ENCODE results near the gene CUL9.

The CUL9 gene

GRCh38 chr6:43221046-43221972, 39.3 kb downstream of the CUL9 start:
- Histone ChIP-seq H3K9me3 (ENCODE audit: low read length) (no peaks in the 10 kb centered on the region), H3K36me3 (ENCODE audit: insufficient read depth, low read length) (peaks cover 30% of the 10 kb centered on the region), H3K27ac (ENCODE audit: low read depth, low read length) (no peak overlapping the region), H3K27me3 (ENCODE audit: control insufficient read depth in 1 of 2, insufficient read depth in 2 of 2, low read length in 2 of 2) (no peaks in the 10 kb centered on the region), H3K4me3 (ENCODE audit: low read depth in 1 of 2, low read length in 2 of 2) (no peak overlapping the region), H3K9ac (ENCODE audit: low read length) (no peak overlapping the region), H3K4me1 (ENCODE audit: insufficient read depth, low read length) (no peaks in the 10 kb centered on the region)

GRCh38 chr6:43222418-43223059, 40.5 kb downstream of the CUL9 start:
- H3K4me3 ChIP-seq (ENCODE audit: low read depth in 1 of 2, low read length in 2 of 2) = no peak overlapping the region
- peaks cover 24% of the 10 kb centered on the region for H3K36me3 ChIP-seq (ENCODE audit: insufficient read depth, low read length)
- H3K9me3 ChIP-seq (ENCODE audit: low read length) = no peaks in the 10 kb centered on the region
- H3K4me1 ChIP-seq (ENCODE audit: insufficient read depth, low read length) = no peaks in the 10 kb centered on the region
- H3K27ac ChIP-seq (ENCODE audit: low read depth, low read length) = no peak overlapping the region
- H3K9ac ChIP-seq (ENCODE audit: low read length) = no peak overlapping the region
- no peaks in the 10 kb centered on the region for H3K27me3 ChIP-seq (ENCODE audit: control insufficient read depth in 1 of 2, insufficient read depth in 2 of 2, low read length in 2 of 2)

GRCh38 chr6:43223175-43223574, 41.2 kb downstream of the CUL9 start:
- H3K9ac ChIP-seq (ENCODE audit: low read length) = no peak overlapping the region
- H3K4me1 ChIP-seq (ENCODE audit: insufficient read depth, low read length) = peaks cover under 1% of the 10 kb centered on the region
- no peaks in the 10 kb centered on the region for H3K27me3 ChIP-seq (ENCODE audit: control insufficient read depth in 1 of 2, insufficient read depth in 2 of 2, low read length in 2 of 2)
- H3K27ac ChIP-seq (ENCODE audit: low read depth, low read length) = no peak overlapping the region
- H3K9me3 ChIP-seq (ENCODE audit: low read length) = no peaks in the 10 kb centered on the region
- peaks cover 24% of the 10 kb centered on the region for H3K36me3 ChIP-seq (ENCODE audit: insufficient read depth, low read length)
- no peak overlapping the region for H3K4me3 ChIP-seq (ENCODE audit: low read depth in 1 of 2, low read length in 2 of 2)

DNA sequence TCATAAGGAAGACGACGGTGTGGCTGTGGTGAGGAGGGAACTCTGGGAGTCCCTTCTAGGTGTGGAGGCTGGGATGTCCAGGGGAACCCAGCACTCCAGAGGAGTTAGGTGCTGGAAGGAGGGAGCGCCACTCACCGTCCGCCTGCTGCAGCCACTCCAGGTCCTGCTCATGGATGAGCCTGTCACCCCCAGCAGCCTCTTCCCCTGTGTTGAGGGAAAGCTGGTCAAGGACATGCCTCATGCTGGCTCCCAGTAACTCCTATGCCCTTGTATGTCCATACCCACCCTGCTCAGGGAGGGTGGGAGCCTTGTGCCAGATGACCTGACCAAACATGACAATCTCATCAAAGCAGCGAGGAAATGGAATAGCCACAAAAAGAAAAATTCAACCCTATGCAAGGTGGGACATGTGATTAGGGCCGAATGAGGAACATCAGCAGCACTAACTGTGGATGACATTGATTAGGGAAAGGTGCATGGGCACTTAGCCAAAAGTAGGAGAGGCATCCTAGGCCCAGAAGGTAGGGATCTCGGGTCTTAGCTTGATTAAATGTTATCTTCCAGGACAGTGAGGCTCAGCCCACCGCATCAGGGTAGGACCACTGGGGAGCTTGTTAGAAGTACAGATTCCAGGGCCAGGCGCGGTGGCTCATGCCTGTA, 44.3 kb downstream of the CUL9 start:
- no peak overlapping the region for H3K27ac ChIP-seq (ENCODE audit: low read depth, low read length)
- no peaks in the 10 kb centered on the region for H3K9me3 ChIP-seq (ENCODE audit: low read length)
- peaks cover 4% of the 10 kb centered on the region for H3K36me3 ChIP-seq (ENCODE audit: insufficient read depth, low read length)
- H3K9ac ChIP-seq (ENCODE audit: low read length) = no peak overlapping the region
- H3K27me3 ChIP-seq (ENCODE audit: control insufficient read depth in 1 of 2, insufficient read depth in 2 of 2, low read length in 2 of 2) = no peaks in the 10 kb centered on the region
- peaks cover 11% of the 10 kb centered on the region for H3K4me1 ChIP-seq (ENCODE audit: insufficient read depth, low read length)
- no peak overlapping the region for H3K4me3 ChIP-seq (ENCODE audit: low read depth in 1 of 2, low read length in 2 of 2)

GRCh38 chr6:43228951-43229802, 47.2 kb downstream of the CUL9 start, which contains the start of gene DNPH1:
Gene DNPH1 (minus strand): TSS chr6:43229481. CDS start chr6:43229456, 25 bp downstream.
- Histone ChIP-seq H3K27me3 (ENCODE audit: control insufficient read depth in 1 of 2, insufficient read depth in 2 of 2, low read length in 2 of 2) (no peaks in the 10 kb centered on the region), H3K9me3 (ENCODE audit: low read length) (no peaks in the 10 kb centered on the region), H3K9ac (ENCODE audit: low read length) (no peak within 1 kb of the TSS), H3K4me3 (ENCODE audit: low read depth in 1 of 2, low read length in 2 of 2) (peak within 1 kb of the TSS; percentile 55 to 66), H3K4me1 (ENCODE audit: insufficient read depth, low read length) (peaks cover 11% of the 10 kb centered on the region), H3K27ac (ENCODE audit: low read depth, low read length) (peak within 1 kb of the TSS; percentile 35), H3K36me3 (ENCODE audit: insufficient read depth, low read length) (no peaks in the 10 kb centered on the region)

- Histone ChIP-seq H3K27ac (ENCODE audit: low read depth, low read length) (no peak overlapping the region), H3K4me1 (ENCODE audit: insufficient read depth, low read length) (peaks cover 11% of the 10 kb centered on the region), H3K36me3 (ENCODE audit: insufficient read depth, low read length) (no peaks in the 10 kb centered on the region), H3K27me3 (ENCODE audit: control insufficient read depth in 1 of 2, insufficient read depth in 2 of 2, low read length in 2 of 2) (peaks cover 0 to 1% of the 10 kb centered on the region in 2 donors), H3K9ac (ENCODE audit: low read length) (no peak overlapping the region), H3K4me3 (ENCODE audit: low read depth in 1 of 2, low read length in 2 of 2) (peak overlapping the region in 1 of 2 donors; percentile 55), H3K9me3 (ENCODE audit: low read length) (no peaks in the 10 kb centered on the region)
Observed at GRCh38 chr6:43229803-43230620, 48.0 kb downstream of the CUL9 start.

- no peak overlapping the region for H3K27ac ChIP-seq (ENCODE audit: low read depth, low read length)
- no peak overlapping the region for H3K4me3 ChIP-seq (ENCODE audit: low read depth in 1 of 2, low read length in 2 of 2)
- H3K27me3 ChIP-seq (ENCODE audit: control insufficient read depth in 1 of 2, insufficient read depth in 2 of 2, low read length in 2 of 2) = peaks cover 0 to 3% of the 10 kb centered on the region in 2 donors
- H3K36me3 ChIP-seq (ENCODE audit: insufficient read depth, low read length) = no peaks in the 10 kb centered on the region
- H3K4me1 ChIP-seq (ENCODE audit: insufficient read depth, low read length) = peaks cover 11% of the 10 kb centered on the region
- H3K9ac ChIP-seq (ENCODE audit: low read length) = no peak overlapping the region
- no peaks in the 10 kb centered on the region for H3K9me3 ChIP-seq (ENCODE audit: low read length)
Observed at GRCh38 chr6:43231053-43231452, 49.1 kb downstream of the CUL9 start.

GRCh38 chr6:43231735-43232450, 49.9 kb downstream of the CUL9 start:
- Histone ChIP-seq H3K9ac (ENCODE audit: low read length) (no peak overlapping the region), H3K27ac (ENCODE audit: low read depth, low read length) (no peak overlapping the region), H3K4me3 (ENCODE audit: low read depth in 1 of 2, low read length in 2 of 2) (no peak overlapping the region), H3K36me3 (ENCODE audit: insufficient read depth, low read length) (no peaks in the 10 kb centered on the region), H3K9me3 (ENCODE audit: low read length) (no peaks in the 10 kb centered on the region), H3K4me1 (ENCODE audit: insufficient read depth, low read length) (peaks cover 11% of the 10 kb centered on the region), H3K27me3 (ENCODE audit: control insufficient read depth in 1 of 2, insufficient read depth in 2 of 2, low read length in 2 of 2) (peaks cover 0 to 3% of the 10 kb centered on the region in 2 donors)

DNA sequence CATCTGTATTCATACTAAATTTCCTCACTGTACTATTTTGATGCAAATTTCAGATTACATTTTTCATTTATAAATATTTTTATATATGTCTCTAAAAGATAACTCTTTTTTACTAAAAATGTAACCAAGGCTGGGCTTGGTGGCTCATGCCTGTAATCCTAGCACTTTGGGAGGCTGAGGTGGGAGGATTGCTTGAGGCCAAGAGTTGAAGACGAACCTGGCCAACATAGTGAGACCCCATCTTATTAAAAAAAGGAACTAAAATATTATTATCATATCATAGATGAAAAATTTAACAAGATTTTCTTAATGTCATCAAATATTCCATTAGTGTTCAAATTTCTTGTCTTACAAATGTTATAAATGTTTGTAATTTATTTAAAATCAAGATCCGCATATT, 53.8 kb downstream of the CUL9 start:
- Histone ChIP-seq H3K27ac (ENCODE audit: low read depth, low read length) (no peak overlapping the region), H3K36me3 (ENCODE audit: insufficient read depth, low read length) (no peaks in the 10 kb centered on the region), H3K4me1 (ENCODE audit: insufficient read depth, low read length) (no peaks in the 10 kb centered on the region), H3K4me3 (ENCODE audit: low read depth in 1 of 2, low read length in 2 of 2) (no peak overlapping the region), H3K9me3 (ENCODE audit: low read length) (no peaks in the 10 kb centered on the region), H3K9ac (ENCODE audit: low read length) (no peak overlapping the region), H3K27me3 (ENCODE audit: control insufficient read depth in 1 of 2, insufficient read depth in 2 of 2, low read length in 2 of 2) (peaks cover 0 to 3% of the 10 kb centered on the region in 2 donors)

GRCh38 chr6:43239054-43239453, 57.1 kb downstream of the CUL9 start:
- peaks cover 11 to 18% of the 10 kb centered on the region in 2 donors for H3K27me3 ChIP-seq (ENCODE audit: control insufficient read depth in 1 of 2, insufficient read depth in 2 of 2, low read length in 2 of 2)
- H3K4me3 ChIP-seq (ENCODE audit: low read depth in 1 of 2, low read length in 2 of 2) = no peak overlapping the region
- H3K4me1 ChIP-seq (ENCODE audit: insufficient read depth, low read length) = no peaks in the 10 kb centered on the region
- H3K9ac ChIP-seq (ENCODE audit: low read length) = no peak overlapping the region
- no peaks in the 10 kb centered on the region for H3K36me3 ChIP-seq (ENCODE audit: insufficient read depth, low read length)
- no peak overlapping the region for H3K27ac ChIP-seq (ENCODE audit: low read depth, low read length)
- no peaks in the 10 kb centered on the region for H3K9me3 ChIP-seq (ENCODE audit: low read length)
